WTC11 (cell line): ENCODE measurements around the gene PFDN1. TPM values are rescaled to one million over a fixed set of nuclear protein-coding genes. Genes with fewer than 3 reads are reported as not detected.

Experiments
- ATAC-seq: fragments of 200-7000 bp; cut with Tn5 transposase; 2 replicates; pipeline ENCODE4 v1.10.0; 2021; ENCODE audit warnings: mild to moderate bottlenecking, moderate library complexity
- CTCF ChIA-PET: fragments of 300-600 bp; sonication (Branson Sonifier 250); formaldehyde crosslinking; loops from one replicate; lab custom pipeline; 2021; ENCODE audit warnings: antibody characterized with exemption; lab: Charles Lee
- POLR2A ChIA-PET: fragments of 350-600 bp; sonication (Branson Sonifier 250); formaldehyde crosslinking; loops from one replicate; lab custom pipeline; 2021; ENCODE audit warnings: antibody characterized with exemption; lab: Charles Lee
- DNase-seq: peaks from one replicate; pipeline ENCODE4 v3.0.0; 2021; ENCODE audit warnings: low spot score
- H3K27ac Mint-ChIP-seq: 2 replicates; pipeline ENCODE4 v1.8.0; 2021; ENCODE audit warnings: mixed read lengths
- H3K27me3 Mint-ChIP-seq: 2 replicates; pipeline ENCODE4 v1.8.0; 2021; ENCODE audit warnings: low read depth, mild to moderate bottlenecking, moderate library complexity, mixed read lengths
- H3K36me3 Mint-ChIP-seq: 2 replicates; pipeline ENCODE4 v1.8.0; 2021; ENCODE audit warnings: mixed read lengths
- H3K4me1 Mint-ChIP-seq: 2 replicates; pipeline ENCODE4 v1.8.0; 2022; ENCODE audit warnings: mixed read lengths
- H3K4me3 Mint-ChIP-seq: 2 replicates; pipeline ENCODE4 v1.8.0; 2021; ENCODE audit warnings: mild to moderate bottlenecking, moderate library complexity, mixed read lengths
- H3K9me3 Mint-ChIP-seq: 2 replicates; pipeline ENCODE4 v1.8.0; 2021; ENCODE audit warnings: mixed read lengths
- AFF4 ChIP-seq: sonication (generic); formaldehyde crosslinking; IDR thresholded peaks from 2 replicates; pipeline ENCODE4 v1.8.1; 2023; ENCODE audit warnings: mild to moderate bottlenecking, missing genetic modification reagents, borderline replicate concordance
- AR ChIP-seq: fragments of 250-450 bp; sonication (Bioruptor Pico); IDR thresholded peaks from 2 replicates; pipeline ENCODE4 v1.9.0; 2021; ENCODE audit warnings: mild to moderate bottlenecking
- ATF3 ChIP-seq: sonication (generic); formaldehyde crosslinking; conservative IDR thresholded peaks from 2 replicates; pipeline ENCODE4 v1.8.1; 2022; ENCODE audit warnings: mild to moderate bottlenecking, missing genetic modification reagents
- ATF6 ChIP-seq: sonication (generic); formaldehyde crosslinking; IDR thresholded peaks from 2 replicates; pipeline ENCODE4 v1.8.1; 2023; ENCODE audit warnings: mild to moderate bottlenecking, missing genetic modification reagents
- CDX4 ChIP-seq: fragments of 250-450 bp; sonication (Bioruptor Pico); IDR thresholded peaks from 2 replicates; pipeline ENCODE4 v1.9.0; 2021; ENCODE audit warnings: moderate library complexity, mild to moderate bottlenecking, inconsistent platforms, borderline replicate concordance
- ESRRA ChIP-seq: sonication (generic); formaldehyde crosslinking; IDR thresholded peaks from 2 replicates; pipeline ENCODE4 v1.8.1; 2022; ENCODE audit warnings: mild to moderate bottlenecking, missing genetic modification reagents, borderline replicate concordance
- JAZF1 ChIP-seq: fragments of 250-450 bp; sonication (Bioruptor Pico); IDR thresholded peaks from 2 replicates; pipeline ENCODE4 v1.9.0; 2021; ENCODE audit warnings: moderate library complexity, mild to moderate bottlenecking, inconsistent platforms
- SMAD3 ChIP-seq: sonication (generic); formaldehyde crosslinking; IDR thresholded peaks from 2 replicates; pipeline ENCODE4 v1.8.0; 2022; ENCODE audit warnings: missing genetic modification reagents, mild to moderate bottlenecking, borderline replicate concordance
- TEAD1 ChIP-seq: sonication (generic); formaldehyde crosslinking; IDR thresholded peaks from 2 replicates; pipeline ENCODE4 v1.8.0; 2022; ENCODE audit warnings: mild to moderate bottlenecking, missing genetic modification reagents
- TP53 ChIP-seq: sonication (generic); formaldehyde crosslinking; IDR thresholded peaks from 2 replicates; pipeline ENCODE4 v1.8.1; 2023; ENCODE audit warnings: mild to moderate bottlenecking, missing genetic modification reagents
- ZNF232 ChIP-seq: sonication (generic); formaldehyde crosslinking; IDR thresholded peaks from 2 replicates; pipeline ENCODE4 v1.8.0; 2022; ENCODE audit warnings: mild to moderate bottlenecking, missing genetic modification reagents
- ZNF281 ChIP-seq: sonication (generic); formaldehyde crosslinking; IDR thresholded peaks from 2 replicates; pipeline ENCODE4 v1.8.0; 2023; ENCODE audit warnings: mild to moderate bottlenecking, missing genetic modification reagents
- ZNF396 ChIP-seq: fragments of 250-450 bp; sonication (Bioruptor Pico); IDR thresholded peaks from 2 replicates; pipeline ENCODE4 v1.8.0; 2021; ENCODE audit warnings: mild to moderate bottlenecking, moderate library complexity, borderline replicate concordance
- ZNF416 ChIP-seq: fragments of 250-450 bp; sonication (Bioruptor Pico); IDR thresholded peaks from 2 replicates; pipeline ENCODE4 v1.9.0; 2021; ENCODE audit warnings: mild to moderate bottlenecking, inconsistent platforms
- ZNF532 ChIP-seq: fragments of 250-450 bp; sonication (Bioruptor Pico); IDR thresholded peaks from 2 replicates; pipeline ENCODE4 v1.9.0; 2021; ENCODE audit warnings: mild to moderate bottlenecking, borderline replicate concordance
- total RNA-seq: library from RNA; stranded (reverse); gene quantifications from 3 replicates; pipeline ENCODE4 v1.2.3, GENCODE V29; 2021

PFDN1 gene
- total RNA-seq, 1 experiment from 2014 or later = 44.1 TPM

- TF ChIP-seq ZNF232 (CRISPR knock-in tag) (no peak), ZNF532 (CRISPR knock-in tag) (no peak), ATF3 (CRISPR knock-in tag) (no peak), ATF6 (CRISPR knock-in tag) (no peak), TP53 (CRISPR knock-in tag) (no peak), ESRRA (no peak), ZNF396 (CRISPR knock-in tag) (no peak), TEAD1 (CRISPR knock-in tag) (no peak)
Measured at GRCh38 chr5:140238756-140239155, 64.1 kb downstream of the PFDN1 start (continued).

- ChIA-PET CTCF (interaction anchor here (0.9 to 2.3 kb wide), 7 partner anchors 8 to 136 kb away, joined by 3 to 13 read pairs (median 5); no protein-coding TSS in a partner anchor), POLR2A (no interaction called here)
- no peak for ATAC-seq
- TF ChIP-seq AR (CRISPR knock-in tag) = no peak
- no peak for TF ChIP-seq SMAD3 (CRISPR knock-in tag)
- no peak for TF ChIP-seq JAZF1
- TF ChIP-seq ZNF232 (CRISPR knock-in tag) = no peak
- TF ChIP-seq ZNF416 = no peak
- no peak for TF ChIP-seq CDX4 (CRISPR knock-in tag)
- no peak for TF ChIP-seq ATF6 (CRISPR knock-in tag)
- no peak for TF ChIP-seq ZNF281 (CRISPR knock-in tag)
- TF ChIP-seq AFF4 (CRISPR knock-in tag) = no peak
Measured at GRCh38 chr5:140236891-140237598, 65.9 kb downstream of the PFDN1 start.

More at GRCh38 chr5:140236891-140237598, 65.9 kb downstream of the PFDN1 start:
- H3K4me1 Mint-ChIP-seq = peaks cover 13% of the 10 kb centered on the region
- no peak overlapping the region for H3K27ac Mint-ChIP-seq
- no peak for DNase-seq
- no peak overlapping the region for H3K4me3 Mint-ChIP-seq
- no peaks in the 10 kb centered on the region for H3K36me3 Mint-ChIP-seq
- no peaks in the 10 kb centered on the region for H3K27me3 Mint-ChIP-seq
- no peaks in the 10 kb centered on the region for H3K9me3 Mint-ChIP-seq
